GM06990 (cell line): ENCODE results near the gene DNM2.

Experiments used
- DNase-seq: peaks from one replicate; pipeline ENCODE4 v3.0.0-alpha.2; 2011; ENCODE audit not compliant: insufficient read length; ENCODE audit errors: extremely low read depth
- H3K27me3 ChIP-seq: replicated peaks from 2 replicates; pipeline ENCODE4 v1.6.0; 2011; ENCODE audit warnings: low read length; ENCODE audit not compliant: control insufficient read depth, insufficient read depth
- H3K36me3 ChIP-seq: 2 replicates; pipeline ENCODE4 v1.5.1; 2011; ENCODE audit warnings: low read length; ENCODE audit not compliant: control insufficient read depth, insufficient read depth
- H3K4me3 ChIP-seq: replicated peaks from 2 replicates; pipeline ENCODE4 v1.5.1; 2011; ENCODE audit warnings: low read depth, mild to moderate bottlenecking, control low read depth, low read length
- CTCF ChIP-seq: IDR thresholded peaks from 2 replicates; pipeline ENCODE4 v1.5.1; 2011; ENCODE audit warnings: low read length, control low read depth, mild to moderate bottlenecking, inconsistent platforms; ENCODE audit not compliant: insufficient read depth, poor library complexity, severe bottlenecking

The DNM2 gene

DNA sequence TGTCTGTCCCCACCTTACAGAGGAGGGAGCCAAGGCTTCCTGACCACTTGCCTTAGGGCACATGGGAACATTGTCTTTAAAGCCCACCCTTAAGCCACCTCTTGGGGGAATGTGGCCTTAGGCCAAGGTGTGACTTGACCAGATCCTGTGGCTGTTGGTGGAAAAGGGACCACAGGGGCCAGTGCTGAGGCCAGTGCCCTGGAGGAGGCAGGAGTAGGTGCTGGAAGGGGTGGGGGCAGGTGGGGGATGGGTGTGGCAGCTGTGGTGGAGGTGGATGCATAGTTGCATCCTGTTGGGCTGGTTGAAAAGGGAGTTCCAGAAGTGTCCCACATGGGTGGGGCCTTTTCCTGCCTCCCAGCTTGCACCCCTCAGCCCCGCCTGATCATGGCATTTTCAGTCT lies 44.8 kb downstream of the DNM2 start:
- no peak for TF ChIP-seq CTCF
- Histone ChIP-seq H3K36me3 (peaks cover 27% of the 10 kb centered on the region), H3K4me3 (no peak overlapping the region), H3K27me3 (no peaks in the 10 kb centered on the region)
- DNase-seq, result no peak

DNA sequence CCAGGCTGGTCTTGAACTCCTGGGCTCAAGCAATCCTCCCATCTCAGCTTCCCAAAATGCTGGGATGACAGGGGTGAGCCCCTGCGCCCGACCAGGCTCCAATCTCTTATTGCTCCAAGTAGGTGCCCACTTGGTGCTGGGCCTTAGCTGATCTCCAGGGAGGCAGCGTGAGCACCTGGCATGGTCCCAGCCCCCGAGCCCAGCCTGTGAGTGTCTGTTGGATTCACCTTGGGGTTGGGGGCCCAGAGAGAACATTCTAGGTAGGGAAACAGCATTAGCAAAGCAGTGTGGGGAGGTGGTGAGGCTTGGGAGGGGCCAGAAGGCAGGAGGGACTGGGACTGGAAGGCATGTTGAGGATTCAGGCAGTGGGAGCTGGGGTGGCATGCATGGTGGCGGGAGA lies 45.5 kb downstream of the DNM2 start:
- no peak overlapping the region for H3K4me3 ChIP-seq
- DNase-seq, result no peak
- TF ChIP-seq CTCF, result no peak
- no peaks in the 10 kb centered on the region for H3K27me3 ChIP-seq
- H3K36me3 ChIP-seq, result peaks cover 29% of the 10 kb centered on the region

GRCh38 chr19:10763828-10764339 lies 46.0 kb downstream of the DNM2 start:
- no peaks in the 10 kb centered on the region for H3K27me3 ChIP-seq
- peaks cover 29% of the 10 kb centered on the region for H3K36me3 ChIP-seq
- H3K4me3 ChIP-seq, result no peak overlapping the region
- no peak for TF ChIP-seq CTCF
- no peak for DNase-seq

DNA sequence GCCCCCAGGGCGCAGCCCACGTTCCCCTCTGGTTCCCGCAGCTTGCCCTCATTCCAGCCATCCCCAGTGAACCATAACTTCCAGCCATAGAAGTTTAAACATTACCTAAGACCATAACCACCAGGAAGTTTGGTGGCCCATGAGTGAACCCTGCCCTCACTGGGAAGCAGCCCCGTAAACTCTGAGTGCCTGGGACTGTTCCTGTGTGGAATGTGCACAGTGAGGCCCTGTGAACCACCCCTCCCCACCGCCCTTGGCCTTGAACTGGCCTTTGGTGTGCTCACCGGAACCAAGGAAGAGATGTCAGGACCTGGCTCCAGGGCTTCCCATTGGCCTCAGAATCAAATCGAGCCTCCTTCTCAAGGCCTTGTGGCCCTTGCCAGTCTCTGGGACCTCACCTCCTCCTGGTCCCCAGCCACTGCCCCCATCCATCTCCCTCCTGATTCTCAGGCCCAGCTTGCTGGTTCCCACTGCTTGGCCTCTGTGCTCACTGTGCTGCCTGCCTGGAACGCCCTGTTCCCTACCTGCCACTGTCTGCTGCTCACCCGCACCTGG lies 46.5 kb downstream of the DNM2 start:
- Histone ChIP-seq H3K36me3 (peaks cover 29% of the 10 kb centered on the region), H3K4me3 (no peak overlapping the region), H3K27me3 (no peaks in the 10 kb centered on the region)
- no peak for DNase-seq
- TF ChIP-seq CTCF, result no peak

DNA sequence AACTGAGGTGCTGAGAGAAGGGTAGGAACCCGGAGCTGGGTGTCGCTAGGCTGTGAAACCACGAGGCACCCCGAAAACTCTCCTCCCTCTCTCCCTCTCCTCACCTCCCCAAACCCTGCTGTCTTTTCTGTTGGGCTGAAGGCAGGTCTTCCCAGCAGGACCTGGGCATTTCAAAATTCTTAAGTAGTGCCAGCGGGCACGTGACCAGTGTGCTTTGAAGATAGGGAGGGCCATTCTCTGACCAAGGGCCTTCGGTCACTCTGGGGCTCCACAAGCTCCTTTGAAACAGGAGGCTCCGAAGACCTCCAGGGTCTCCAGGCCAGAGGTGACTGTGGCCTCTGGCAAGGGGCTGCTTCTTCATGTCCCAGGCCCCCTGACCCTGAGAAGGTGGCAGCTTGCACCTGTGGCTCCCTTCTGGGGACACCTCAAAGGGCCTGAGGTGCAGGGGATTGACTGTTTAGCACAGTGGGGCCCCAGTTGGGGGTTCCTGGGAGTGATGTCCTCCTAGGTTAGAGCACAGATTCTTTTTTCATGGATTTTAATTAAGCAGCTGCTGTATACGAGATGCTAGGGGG lies 48.3 kb downstream of the DNM2 start:
- Histone ChIP-seq H3K27me3 (no peaks in the 10 kb centered on the region), H3K4me3 (no peak overlapping the region), H3K36me3 (peaks cover 30% of the 10 kb centered on the region)
- no peak for DNase-seq
- TF ChIP-seq CTCF, result no peak

DNA sequence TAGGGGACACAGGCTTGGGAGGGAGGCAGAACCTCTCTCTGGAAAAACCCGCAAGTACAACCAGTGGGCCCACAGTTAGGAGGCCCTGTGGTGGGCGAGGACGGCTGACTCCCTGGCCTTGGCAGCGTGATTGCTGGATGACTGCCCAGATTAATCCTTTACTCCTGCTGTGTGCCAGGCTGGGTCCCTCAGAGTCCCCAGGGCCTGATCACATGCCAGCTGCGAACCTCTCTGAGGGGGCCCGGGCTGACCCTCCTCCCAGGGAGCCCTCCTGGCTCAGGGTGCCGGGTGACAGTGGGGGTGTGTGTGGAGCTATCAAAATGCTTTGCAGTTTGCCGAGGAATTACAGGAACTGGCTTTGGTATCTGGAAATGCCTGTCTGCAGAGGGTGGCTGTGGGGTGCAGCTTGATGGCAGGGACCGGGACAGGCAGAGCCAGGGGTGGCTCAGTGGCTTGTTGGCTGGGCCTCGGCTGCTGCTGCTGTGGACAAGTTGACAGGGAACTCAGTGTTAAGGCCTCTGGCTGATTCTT lies 48.9 kb downstream of the DNM2 start:
- DNase-seq, result no peak
- H3K4me3 ChIP-seq, result no peak overlapping the region
- peaks cover 25% of the 10 kb centered on the region for H3K36me3 ChIP-seq
- TF ChIP-seq CTCF, result no peak
- H3K27me3 ChIP-seq, result no peaks in the 10 kb centered on the region
